Measurements from ENCODE around the gene SLCO2B1.

- TF ChIP-seq REST (IDR thresholded peaks at IDR 0.05; ENCODE audit: insufficient replicate concordance, low read depth) = no peak
- no peak for TF ChIP-seq CTCF (IDR thresholded peaks at IDR 0.05; ENCODE audit: insufficient read depth, low read length)
- TF ChIP-seq GABPA (IDR thresholded peaks at IDR 0.05; ENCODE audit: low read depth) = no peak
- TF ChIP-seq SPI1 (IDR thresholded peaks at IDR 0.05; ENCODE audit: borderline replicate concordance, low read depth) = no peak
These were observed 1.2 kb downstream of the SLCO2B1 start for GRCh38 chr11:75152090-75152489.

All from HL-60 (cell line).